Fibroblast of lung (primary cell): ENCODE data around the gene GOLT1B. TPM values are rescaled to one million over a fixed set of nuclear protein-coding genes. Genes with fewer than 3 reads are reported as not detected.

Experiments
- DNase-seq, 2 donors: peaks; one replicate each; pipeline versions ENCODE4 v3.0.0 to v3.0.0-alpha.2; 2010; ENCODE audit warnings: low read depth in 2 of 2
- H2AFZ ChIP-seq: 2 replicates; pipeline ENCODE4 v1.5.1; 2012; ENCODE audit warnings: low read length, control low read depth, inconsistent platforms
- H3K27ac ChIP-seq: 2 replicates; pipeline ENCODE4 v1.5.1; 2011; ENCODE audit warnings: low read length, control low read depth; ENCODE audit not compliant: insufficient read depth
- H3K27me3 ChIP-seq: 2 replicates; pipeline ENCODE4 v1.5.1; 2011; ENCODE audit warnings: mild to moderate bottlenecking, low read length; ENCODE audit not compliant: control insufficient read depth, insufficient read depth
- H3K36me3 ChIP-seq: 2 replicates; pipeline ENCODE4 v1.5.1; 2011; ENCODE audit warnings: low read length; ENCODE audit not compliant: control insufficient read depth, insufficient read depth
- H3K4me1 ChIP-seq: 2 replicates; pipeline ENCODE4 v1.5.1; 2011; ENCODE audit warnings: low read length; ENCODE audit not compliant: control insufficient read depth, insufficient read depth; ENCODE audit errors: extremely low read depth
- H3K4me2 ChIP-seq: 2 replicates; pipeline ENCODE4 v1.5.1; 2011; ENCODE audit warnings: low read length, control low read depth; ENCODE audit not compliant: insufficient read depth; ENCODE audit errors: extremely low read depth
- H3K4me3 ChIP-seq, 4 experiments: fragments of 200-600 bp in 1 of 4; sonication (generic) in 1 of 4; replicated peaks in 1 of 4; 2 replicates each; pipeline ENCODE4 v1.5.1; 2011 to 2016; ENCODE audit warnings: low read length in 4 of 4, low read depth in 3 of 4, mild to moderate bottlenecking in 3 of 4, control low read depth in 2 of 4, inconsistent platforms in 1 of 4, mixed read lengths in 1 of 4; ENCODE audit not compliant: insufficient read depth in 1 of 4; ENCODE audit errors: control extremely low read depth in 1 of 4
- H3K79me2 ChIP-seq: 2 replicates; pipeline ENCODE4 v1.5.1; 2012; ENCODE audit warnings: mild to moderate bottlenecking, low read length, inconsistent platforms; ENCODE audit not compliant: control insufficient read depth, insufficient read depth
- H3K9ac ChIP-seq: 2 replicates; pipeline ENCODE4 v1.5.1; 2011; ENCODE audit warnings: mild to moderate bottlenecking, low read length, control low read depth; ENCODE audit not compliant: insufficient read depth
- H3K9me3 ChIP-seq: 2 replicates; pipeline ENCODE4 v1.5.1; 2012; ENCODE audit warnings: low read depth, low read length; ENCODE audit not compliant: control insufficient read depth, insufficient read depth
- H4K20me1 ChIP-seq: 2 replicates; pipeline ENCODE4 v1.5.1; 2011; ENCODE audit warnings: low read length; ENCODE audit not compliant: control insufficient read depth, insufficient read depth; ENCODE audit errors: extremely low read depth
- CTCF ChIP-seq, 2 donors: IDR thresholded peaks in 1 of 2; conservative IDR thresholded peaks in 1 of 2; 1 replicate in 1 of 2; 2 replicates in 1 of 2; pipeline ENCODE4 v1.5.1; 2011 to 2012; ENCODE audit warnings: low read length in 2 of 2, control low read depth in 1 of 2, inconsistent platforms in 1 of 2, low read depth in 1 of 2, mild to moderate bottlenecking in 1 of 2
- EZH2 ChIP-seq: IDR thresholded peaks from 2 replicates; pipeline ENCODE4 v1.5.1; 2012; ENCODE audit warnings: low read length, control low read depth, mild to moderate bottlenecking; ENCODE audit errors: missing control alignments
- polyA plus RNA-seq, 2 donors: library from polyadenylated mRNA; depleted of rRNA in 1 of 2; stranded (reverse) in 1 of 2; unstranded in 1 of 2; fragments of >200 nt; gene quantifications; 2 replicates each; pipeline ENCODE4 v1.2.1, GENCODE V29; 2011 to 2012; ENCODE audit warnings: missing spikeins in 1 of 2
- total RNA-seq: library from RNA; depleted of rRNA; stranded (reverse); fragments of >200 nt; gene quantifications from 2 replicates; pipeline ENCODE4 v1.2.1, GENCODE V29; 2014

The GOLT1B gene
- total and polyA plus RNA-seq, 2 donors (not counting 1 experiment from before 2014, with no cell fraction given), result 41.3 to 56.8 TPM

DNA sequence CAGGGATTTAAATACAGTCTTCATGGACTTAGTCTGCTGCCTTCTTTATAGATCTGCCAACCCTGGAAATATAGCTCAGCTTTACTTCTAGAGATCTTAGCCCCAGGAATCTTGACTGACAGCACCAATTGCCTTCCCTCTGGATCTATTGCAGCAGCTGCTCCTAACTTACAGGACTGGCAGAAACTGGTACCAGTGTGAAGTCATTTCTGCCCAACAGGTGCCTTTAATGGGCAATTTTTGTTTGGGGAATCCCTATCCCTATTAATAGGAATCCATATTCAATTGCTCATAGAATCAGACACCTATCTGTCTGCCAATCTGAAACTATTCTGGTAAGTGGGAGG, 51.7 kb downstream of the GOLT1B start:
- no peaks in the 10 kb centered on the region for H3K4me1 ChIP-seq
- H3K27me3 ChIP-seq, result no peaks in the 10 kb centered on the region
- no peak overlapping the region for H3K4me3 ChIP-seq
- no peak overlapping the region for H2AFZ ChIP-seq
- no peak overlapping the region for H3K27ac ChIP-seq
- no peaks in the 10 kb centered on the region for H3K79me2 ChIP-seq
- no peak overlapping the region for H3K4me2 ChIP-seq
- no peaks in the 10 kb centered on the region for H3K36me3 ChIP-seq
- no peak for TF ChIP-seq CTCF (conservative IDR thresholded peaks at IDR 0.05 in 1 of 2, IDR thresholded peaks at IDR 0.05 in 1 of 2; ENCODE audit: low read depth in 1 of 2, low read length in 2 of 2)
- TF ChIP-seq EZH2, result no peak
- H4K20me1 ChIP-seq, result no peaks in the 10 kb centered on the region
- no peak for DNase-seq
- no peak overlapping the region for H3K9ac ChIP-seq
- no peaks in the 10 kb centered on the region for H3K9me3 ChIP-seq

DNA sequence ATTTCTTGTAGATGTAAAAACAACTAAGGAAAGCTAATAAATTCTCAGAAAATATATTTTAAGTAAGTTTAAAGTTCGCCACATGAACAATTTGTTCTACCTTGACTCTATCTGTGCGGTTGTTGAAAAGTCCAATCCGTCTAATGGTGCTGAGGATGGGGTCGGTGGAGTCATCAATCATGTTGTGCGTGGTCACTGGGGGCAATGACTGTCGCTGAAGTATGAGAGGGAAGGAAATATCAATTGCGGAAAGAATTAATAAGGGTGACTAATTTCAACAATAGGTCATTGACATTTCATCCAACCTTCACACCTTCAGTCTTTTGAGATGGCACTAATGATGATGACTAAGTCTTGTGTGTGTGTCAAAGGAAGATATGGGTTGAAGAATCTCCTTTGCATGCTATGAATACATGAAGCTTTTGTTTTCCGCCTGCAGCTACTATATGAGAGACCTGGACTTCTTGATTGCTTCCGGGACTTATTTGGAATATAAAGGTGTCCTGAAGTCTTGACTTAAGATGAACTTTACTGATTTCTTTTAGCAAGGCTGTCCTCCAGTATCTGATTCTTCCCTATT, 56.6 kb downstream of the GOLT1B start:
- Histone ChIP-seq H3K4me2 (no peak overlapping the region), H3K36me3 (no peaks in the 10 kb centered on the region), H2AFZ (no peak overlapping the region), H3K4me1 (no peaks in the 10 kb centered on the region), H3K4me3 (no peak overlapping the region), H3K9ac (no peak overlapping the region), H3K27me3 (no peaks in the 10 kb centered on the region), H4K20me1 (no peaks in the 10 kb centered on the region), H3K9me3 (no peaks in the 10 kb centered on the region), H3K79me2 (no peaks in the 10 kb centered on the region), H3K27ac (no peak overlapping the region)
- TF ChIP-seq CTCF (conservative IDR thresholded peaks at IDR 0.05 in 1 of 2, IDR thresholded peaks at IDR 0.05 in 1 of 2; ENCODE audit: low read depth in 1 of 2, low read length in 2 of 2) (no peak), EZH2 (no peak)
- DNase-seq, result no peak

DNA sequence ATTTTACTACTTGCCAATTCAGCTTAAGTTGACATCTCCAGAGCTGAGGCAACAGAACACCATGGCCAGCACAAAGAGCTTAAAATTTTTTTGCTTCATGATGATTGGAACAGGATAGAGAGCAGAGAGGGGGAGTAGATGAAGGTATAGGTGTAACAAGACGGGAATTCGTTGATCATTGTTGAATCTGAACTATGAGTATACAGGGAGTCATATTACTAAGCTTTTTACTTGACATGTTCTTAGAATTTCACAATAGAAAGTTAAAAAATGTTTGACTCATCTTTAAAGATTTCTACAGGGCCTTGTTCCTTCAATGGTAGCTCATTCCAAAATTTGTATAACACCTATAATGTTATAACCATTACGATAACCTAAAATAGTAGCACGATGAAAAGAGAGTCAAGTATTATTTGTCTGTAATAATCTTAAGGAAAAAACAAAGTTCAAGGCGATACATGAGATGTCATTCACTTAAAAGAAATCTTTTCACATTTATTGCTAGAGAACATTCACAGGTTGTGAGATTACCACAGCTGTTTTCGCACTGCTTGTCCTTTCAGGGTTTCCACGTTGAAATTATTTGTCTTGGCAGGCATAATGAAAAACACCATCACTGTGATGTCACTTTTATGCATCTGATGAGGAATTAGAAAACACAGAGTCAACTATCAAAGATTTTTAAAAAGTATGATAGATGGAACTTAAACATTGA, 58.4 kb downstream of the GOLT1B start:
- Histone ChIP-seq H3K4me1 (no peaks in the 10 kb centered on the region), H3K9me3 (no peaks in the 10 kb centered on the region), H4K20me1 (no peaks in the 10 kb centered on the region), H3K4me3 (no peak overlapping the region), H3K79me2 (no peaks in the 10 kb centered on the region), H3K4me2 (no peak overlapping the region), H3K27me3 (no peaks in the 10 kb centered on the region), H2AFZ (no peak overlapping the region), H3K36me3 (no peaks in the 10 kb centered on the region), H3K9ac (no peak overlapping the region), H3K27ac (no peak overlapping the region)
- TF ChIP-seq EZH2 (no peak), CTCF (conservative IDR thresholded peaks at IDR 0.05 in 1 of 2, IDR thresholded peaks at IDR 0.05 in 1 of 2; ENCODE audit: low read depth in 1 of 2, low read length in 2 of 2) (no peak)
- peak; percentile 48 to 74 for DNase-seq
